Transverse colon (tissue), 4 donors: ENCODE measurements around the gene CCDC167.
A peak's percentile ranks its signal among the peaks of the same experiment; 100 is the strongest.

Experiments
- EP300 ChIP-seq: sonication (generic); formaldehyde crosslinking; IDR thresholded peaks from one replicate; pipeline ENCODE4 v1.6.1; 2017; ENCODE audit warnings: antibody characterized with exemption, low read depth
- POLR2A ChIP-seq: fragments of 450-650 bp; IDR thresholded peaks from one replicate; pipeline ENCODE4 v1.6.1; 2016; ENCODE audit warnings: antibody characterized with exemption, mild to moderate bottlenecking, moderate library complexity
- POLR2AphosphoS5 ChIP-seq, 3 donors: sonication (generic); formaldehyde crosslinking; IDR thresholded peaks; one replicate each; pipeline ENCODE4 v1.6.1; 2016; ENCODE audit warnings: antibody characterized with exemption in 3 of 3
- TF ChIP-seq, protein P1 (sequence below), 5 experiments: fragments of 200-600 bp in 3 of 5; fragments of 450-650 bp in 2 of 5; sonication (generic) in 3 of 5; IDR thresholded peaks; 1 replicate in 2 of 5; 2 replicates in 3 of 5; pipeline ENCODE4 v1.5.1; 2016 to 2017; ENCODE audit warnings: antibody characterized with exemption in 5 of 5, inconsistent platforms in 3 of 5, mild to moderate bottlenecking in 2 of 5, moderate library complexity in 1 of 5

DNA sequence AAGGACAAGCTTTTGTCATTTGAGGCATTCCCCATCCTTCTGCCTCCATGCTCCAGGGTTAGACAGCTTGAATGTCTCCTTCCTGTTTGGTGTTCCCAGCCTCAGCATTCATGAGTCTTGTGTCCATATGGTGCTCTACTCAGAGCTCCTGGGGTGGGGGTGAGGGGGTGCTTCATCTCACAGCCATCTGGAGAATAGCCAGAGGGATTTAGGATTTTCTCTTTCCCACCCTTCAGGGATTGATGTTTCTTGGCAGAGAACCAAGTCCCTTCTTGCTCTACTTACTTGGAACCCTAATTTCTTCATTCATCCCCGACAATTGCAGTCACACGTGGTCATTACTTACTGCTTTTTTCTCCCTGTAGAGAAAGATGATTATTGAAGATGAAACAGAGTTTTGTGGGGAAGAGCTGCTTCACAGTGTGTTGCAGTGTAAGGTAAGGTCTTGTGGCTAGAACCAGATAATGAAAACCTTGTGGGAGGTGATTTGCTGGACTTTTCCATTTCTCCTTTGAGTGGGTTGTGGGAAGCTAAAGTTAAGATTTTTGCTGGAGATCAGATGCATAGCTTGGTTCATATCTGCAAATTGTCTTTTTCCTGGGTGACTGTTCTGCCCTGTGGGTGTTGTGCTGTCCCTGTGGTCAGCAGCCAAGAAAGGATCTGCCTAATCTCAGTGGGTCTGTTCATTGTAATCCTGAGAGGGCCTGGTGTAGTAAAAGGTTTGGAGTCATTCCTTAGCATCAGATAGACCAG is 48.1 kb downstream of the CCDC167 start:
- TF ChIP-seq, protein P1, sequence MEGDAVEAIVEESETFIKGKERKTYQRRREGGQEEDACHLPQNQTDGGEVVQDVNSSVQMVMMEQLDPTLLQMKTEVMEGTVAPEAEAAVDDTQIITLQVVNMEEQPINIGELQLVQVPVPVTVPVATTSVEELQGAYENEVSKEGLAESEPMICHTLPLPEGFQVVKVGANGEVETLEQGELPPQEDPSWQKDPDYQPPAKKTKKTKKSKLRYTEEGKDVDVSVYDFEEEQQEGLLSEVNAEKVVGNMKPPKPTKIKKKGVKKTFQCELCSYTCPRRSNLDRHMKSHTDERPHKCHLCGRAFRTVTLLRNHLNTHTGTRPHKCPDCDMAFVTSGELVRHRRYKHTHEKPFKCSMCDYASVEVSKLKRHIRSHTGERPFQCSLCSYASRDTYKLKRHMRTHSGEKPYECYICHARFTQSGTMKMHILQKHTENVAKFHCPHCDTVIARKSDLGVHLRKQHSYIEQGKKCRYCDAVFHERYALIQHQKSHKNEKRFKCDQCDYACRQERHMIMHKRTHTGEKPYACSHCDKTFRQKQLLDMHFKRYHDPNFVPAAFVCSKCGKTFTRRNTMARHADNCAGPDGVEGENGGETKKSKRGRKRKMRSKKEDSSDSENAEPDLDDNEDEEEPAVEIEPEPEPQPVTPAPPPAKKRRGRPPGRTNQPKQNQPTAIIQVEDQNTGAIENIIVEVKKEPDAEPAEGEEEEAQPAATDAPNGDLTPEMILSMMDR (IDR thresholded peaks at IDR 0.05): no peak
- TF ChIP-seq POLR2AphosphoS5 (IDR thresholded peaks at IDR 0.05) (peak in 2 of 3 donors; percentile 17 to 81), POLR2A (no peak), EP300 (no peak)
